ENCODE results near the gene CDAN1. TPM values are rescaled to one million over a fixed set of nuclear protein-coding genes. Genes with fewer than 3 reads are reported as not detected.
"Not testable (repeated sequence)": the region's sequence is repeated elsewhere in the genome, so short reads cannot be mapped to it uniquely, and the experiment has no call there.

CDAN1 gene
- total RNA-seq, 2 experiments from 2014 or later: 23.2 to 24.7 TPM

DNA sequence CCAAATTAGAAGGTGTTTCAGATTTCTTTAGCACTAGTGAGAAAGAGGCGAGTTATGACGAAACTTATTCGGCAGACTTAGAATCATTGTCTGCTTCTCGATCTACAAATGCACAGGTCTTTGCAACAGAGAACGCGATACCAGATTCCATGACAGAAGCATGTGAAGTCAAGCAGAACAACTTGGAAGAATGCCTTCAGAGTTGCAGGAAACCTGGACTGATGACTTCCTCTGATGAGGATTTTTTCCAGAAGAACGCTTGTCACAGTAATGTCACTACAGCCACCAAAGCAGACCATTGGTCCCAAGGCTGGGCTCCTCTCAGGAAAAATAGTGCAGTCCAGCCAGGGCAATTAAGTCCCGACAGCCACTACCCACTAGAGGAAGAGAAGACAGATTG lies 50.6 kb downstream of the CDAN1 start:
- CTCF ChIA-PET: no interaction called here

DNA sequence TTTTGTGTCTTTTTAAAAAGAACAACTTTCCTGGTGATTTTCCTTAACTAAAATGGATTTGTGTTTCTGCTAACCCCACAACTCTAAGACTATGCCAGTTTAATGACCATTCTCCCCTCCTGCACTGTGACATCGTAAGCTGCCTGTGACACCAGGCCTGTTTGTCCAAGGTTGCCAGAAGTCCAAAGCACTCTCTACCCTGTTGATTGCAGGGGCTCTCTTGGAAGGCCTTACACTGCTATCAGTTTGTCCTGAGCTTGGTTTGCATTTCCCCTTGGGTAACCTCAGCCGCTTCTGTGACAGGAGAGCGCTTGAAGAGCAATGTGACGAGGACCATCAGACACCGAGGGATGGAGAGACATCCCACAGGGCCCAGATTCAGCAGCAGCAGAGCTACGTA lies 55.8 kb downstream of the CDAN1 start:
- Mint-ChIP-seq H3K4me3 (no peak overlapping the region), H3K9me3 (no peaks in the 10 kb centered on the region), H3K27me3 (no peaks in the 10 kb centered on the region), H3K4me1 (ENCODE audit: low read depth) (no peaks in the 10 kb centered on the region), H3K36me3 (ENCODE audit: low read depth) (peaks cover 5% of the 10 kb centered on the region), H3K27ac (no peak overlapping the region)
- intact Hi-C loops (cut with DNase I, micrococcal nuclease): no loop called here
- no peaks in the 10 kb centered on the region for H3K4me1 ChIP-seq (ENCODE audit: insufficient read depth, low read length)
- H3K27ac ChIP-seq (ENCODE audit: low read depth in 1 of 2, low read length in 2 of 2): no peak overlapping the region
- POLR2A ChIA-PET: no interaction called here
- no peaks in the 10 kb centered on the region for H3K27me3 ChIP-seq (ENCODE audit: control insufficient read depth in 1 of 2, insufficient read depth in 2 of 2, low read length in 2 of 2)
- CTCF ChIA-PET: no interaction called here
- H3K9me3 ChIP-seq (ENCODE audit: control insufficient read depth in 1 of 2, insufficient read depth in 1 of 2, low read length in 2 of 2): no peaks in the 10 kb centered on the region
- no peak for DNase-seq
- peaks cover 11% of the 10 kb centered on the region for H3K36me3 ChIP-seq (ENCODE audit: insufficient read depth, low read length)
- TF ChIP-seq, protein P1, sequence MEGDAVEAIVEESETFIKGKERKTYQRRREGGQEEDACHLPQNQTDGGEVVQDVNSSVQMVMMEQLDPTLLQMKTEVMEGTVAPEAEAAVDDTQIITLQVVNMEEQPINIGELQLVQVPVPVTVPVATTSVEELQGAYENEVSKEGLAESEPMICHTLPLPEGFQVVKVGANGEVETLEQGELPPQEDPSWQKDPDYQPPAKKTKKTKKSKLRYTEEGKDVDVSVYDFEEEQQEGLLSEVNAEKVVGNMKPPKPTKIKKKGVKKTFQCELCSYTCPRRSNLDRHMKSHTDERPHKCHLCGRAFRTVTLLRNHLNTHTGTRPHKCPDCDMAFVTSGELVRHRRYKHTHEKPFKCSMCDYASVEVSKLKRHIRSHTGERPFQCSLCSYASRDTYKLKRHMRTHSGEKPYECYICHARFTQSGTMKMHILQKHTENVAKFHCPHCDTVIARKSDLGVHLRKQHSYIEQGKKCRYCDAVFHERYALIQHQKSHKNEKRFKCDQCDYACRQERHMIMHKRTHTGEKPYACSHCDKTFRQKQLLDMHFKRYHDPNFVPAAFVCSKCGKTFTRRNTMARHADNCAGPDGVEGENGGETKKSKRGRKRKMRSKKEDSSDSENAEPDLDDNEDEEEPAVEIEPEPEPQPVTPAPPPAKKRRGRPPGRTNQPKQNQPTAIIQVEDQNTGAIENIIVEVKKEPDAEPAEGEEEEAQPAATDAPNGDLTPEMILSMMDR (IDR thresholded peaks at IDR 0.05): no peak
- ATAC-seq (ENCODE audit: poor library complexity): no peak
- no peak overlapping the region for H3K4me3 ChIP-seq (ENCODE audit: low read length)

More for the DNA sequence above, 50.6 kb downstream of the CDAN1 start:
- Histone ChIP-seq H3K27me3 (ENCODE audit: control insufficient read depth in 1 of 2, insufficient read depth in 2 of 2, low read length in 2 of 2) (no peaks in the 10 kb centered on the region), H3K9me3 (ENCODE audit: control insufficient read depth in 1 of 2, insufficient read depth in 1 of 2, low read length in 2 of 2) (no peaks in the 10 kb centered on the region), H3K27ac (ENCODE audit: low read depth in 1 of 2, low read length in 2 of 2) (no peak overlapping the region), H3K4me1 (ENCODE audit: insufficient read depth, low read length) (no peaks in the 10 kb centered on the region), H3K4me3 (ENCODE audit: low read length) (no peak overlapping the region), H3K36me3 (ENCODE audit: insufficient read depth, low read length) (peaks cover 9% of the 10 kb centered on the region)
- no peak overlapping the region for H3K27ac Mint-ChIP-seq
- H3K4me1 Mint-ChIP-seq (ENCODE audit: low read depth): no peaks in the 10 kb centered on the region
- TF ChIP-seq, protein P1 (IDR thresholded peaks at IDR 0.05): no peak
- no peak for DNase-seq
- no peak overlapping the region for H3K4me3 Mint-ChIP-seq
- POLR2A ChIA-PET: no interaction called here
- H3K27me3 Mint-ChIP-seq: no peaks in the 10 kb centered on the region
- H3K9me3 Mint-ChIP-seq: no peaks in the 10 kb centered on the region
- ATAC-seq (ENCODE audit: poor library complexity): no peak
- intact Hi-C loops (cut with DNase I, micrococcal nuclease): no loop called here
- H3K36me3 Mint-ChIP-seq (ENCODE audit: low read depth): peaks cover 5% of the 10 kb centered on the region

DNA sequence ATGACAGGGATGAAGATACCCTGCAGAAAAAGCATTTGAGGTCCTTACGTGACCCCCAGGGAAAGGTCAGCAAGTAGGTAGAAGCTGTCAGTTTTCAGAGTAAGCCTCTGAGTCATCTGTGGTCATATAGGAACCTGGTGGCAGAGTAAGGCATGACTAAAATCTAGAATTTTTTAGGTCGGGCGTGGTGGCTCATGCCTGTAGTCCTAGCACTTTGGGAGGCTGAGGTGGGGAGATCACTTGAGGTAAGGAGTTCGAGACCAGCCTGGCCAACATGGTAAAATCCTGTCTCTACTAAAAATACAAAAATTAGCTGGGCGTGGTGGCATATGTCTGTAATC lies 56.8 kb downstream of the CDAN1 start:
- H3K36me3 Mint-ChIP-seq (ENCODE audit: low read depth); H3K4me1 Mint-ChIP-seq (ENCODE audit: low read depth); DNase-seq; POLR2A ChIA-PET; intact Hi-C loops (cut with DNase I, micrococcal nuclease); H3K9me3 Mint-ChIP-seq; H3K4me3 ChIP-seq (ENCODE audit: low read length); H3K27me3 Mint-ChIP-seq; CTCF ChIA-PET; H3K9me3 ChIP-seq (ENCODE audit: control insufficient read depth in 1 of 2, insufficient read depth in 1 of 2, low read length in 2 of 2); H3K4me3 Mint-ChIP-seq; H3K27ac ChIP-seq (ENCODE audit: low read depth in 1 of 2, low read length in 2 of 2); H3K27me3 ChIP-seq (ENCODE audit: control insufficient read depth in 1 of 2, insufficient read depth in 2 of 2, low read length in 2 of 2); H3K4me1 ChIP-seq (ENCODE audit: insufficient read depth, low read length); ATAC-seq (ENCODE audit: poor library complexity); H3K27ac Mint-ChIP-seq: not testable (repeated sequence)
- peaks cover 14% of the 10 kb centered on the region for H3K36me3 ChIP-seq (ENCODE audit: insufficient read depth, low read length)

DNA sequence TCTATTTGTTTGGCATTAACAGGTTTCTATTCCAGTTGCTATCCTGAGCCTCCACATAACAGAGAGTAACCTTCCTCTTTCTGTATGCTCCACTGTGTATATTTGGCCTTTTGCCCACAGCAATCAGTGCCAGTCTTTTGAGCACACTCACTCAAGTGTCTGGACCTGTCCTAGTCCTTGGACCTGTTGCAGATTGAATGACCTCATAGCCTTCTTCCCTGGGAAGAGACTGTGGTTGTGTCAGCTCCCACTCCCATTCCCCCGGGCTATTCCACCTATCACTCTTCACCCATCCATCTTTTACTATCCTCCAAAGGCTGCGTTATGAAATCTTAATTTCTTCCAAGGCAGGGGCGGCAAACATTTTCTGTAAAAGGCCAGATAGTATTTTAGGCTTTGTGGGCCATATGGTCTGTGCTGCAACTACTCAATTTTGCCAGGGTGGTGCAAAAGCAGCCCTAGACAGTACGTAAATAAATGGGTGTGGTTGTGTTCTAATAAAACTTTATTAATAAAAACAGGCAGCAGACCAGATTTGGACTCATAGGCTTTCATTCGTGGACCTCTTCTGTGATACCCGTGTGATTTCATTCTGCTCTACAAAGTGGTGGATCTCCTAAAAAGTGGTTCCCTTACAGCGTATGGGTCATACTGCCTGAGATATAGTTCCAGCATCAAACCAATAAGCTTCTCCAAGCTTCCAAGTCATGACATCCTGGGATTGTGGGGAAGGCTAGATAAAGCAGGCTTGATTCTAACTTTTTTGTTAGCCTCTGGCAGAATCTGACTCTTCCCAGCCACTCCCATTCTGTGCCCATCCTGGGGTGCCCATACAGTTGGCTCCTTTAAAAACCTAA lies 57.4 kb downstream of the CDAN1 start:
- no peaks in the 10 kb centered on the region for H3K27me3 Mint-ChIP-seq
- Histone ChIP-seq H3K27ac (ENCODE audit: low read depth in 1 of 2, low read length in 2 of 2) (no peak overlapping the region), H3K9me3 (ENCODE audit: control insufficient read depth in 1 of 2, insufficient read depth in 1 of 2, low read length in 2 of 2) (no peaks in the 10 kb centered on the region), H3K4me3 (ENCODE audit: low read length) (no peak overlapping the region), H3K4me1 (ENCODE audit: insufficient read depth, low read length) (no peaks in the 10 kb centered on the region), H3K27me3 (ENCODE audit: control insufficient read depth in 1 of 2, insufficient read depth in 2 of 2, low read length in 2 of 2) (no peaks in the 10 kb centered on the region), H3K36me3 (ENCODE audit: insufficient read depth, low read length) (peaks cover 14% of the 10 kb centered on the region)
- intact Hi-C loops (cut with DNase I, micrococcal nuclease): no loop called here
- no peak overlapping the region for H3K4me3 Mint-ChIP-seq
- ATAC-seq (ENCODE audit: poor library complexity): no peak
- CTCF ChIA-PET: no interaction called here
- H3K36me3 Mint-ChIP-seq (ENCODE audit: low read depth): peaks cover 5% of the 10 kb centered on the region
- H3K27ac Mint-ChIP-seq: no peak overlapping the region
- H3K4me1 Mint-ChIP-seq (ENCODE audit: low read depth): no peaks in the 10 kb centered on the region
- TF ChIP-seq, protein P1 (IDR thresholded peaks at IDR 0.05): no peak
- POLR2A ChIA-PET: no interaction called here
- DNase-seq: no peak
- no peaks in the 10 kb centered on the region for H3K9me3 Mint-ChIP-seq
